Anterior cingulate cortex (tissue), 58 donors: ENCODE results near the gene TTN.

Experiments used
- DNase-seq, 58 donors: peaks; one replicate each; lab custom pipeline; 2025; lab: John Stamatoyannopoulos, UW

The TTN gene

GRCh38 chr2:178506949-178507348 is 300.3 kb downstream of the TTN start:
- no peak for DNase-seq

DNA sequence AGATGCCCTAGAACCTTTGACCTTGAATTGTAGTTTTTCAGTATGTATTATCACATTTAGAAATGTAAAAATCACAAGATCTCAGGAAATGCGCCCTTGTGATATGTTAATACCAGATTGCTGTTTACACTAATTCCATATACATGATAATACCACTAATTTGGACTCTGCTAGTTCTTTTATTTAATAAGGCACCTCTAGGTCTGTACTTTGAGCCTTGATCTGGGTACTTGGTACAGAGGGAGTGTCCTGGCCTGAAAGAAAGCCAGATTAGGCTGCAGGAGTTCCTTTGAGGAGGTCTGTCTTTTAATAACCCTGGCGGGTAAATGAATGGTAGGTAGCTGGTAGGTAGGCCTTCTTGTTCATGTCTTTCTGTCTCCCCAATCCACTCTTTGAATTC is 300.7 kb downstream of the TTN start:
- no peak for DNase-seq

GRCh38 chr2:178506101-178506500 is 301.1 kb downstream of the TTN start:
- no peak for DNase-seq

GRCh38 chr2:178502751-178503150 is 304.5 kb downstream of the TTN start:
- no peak for DNase-seq

DNA sequence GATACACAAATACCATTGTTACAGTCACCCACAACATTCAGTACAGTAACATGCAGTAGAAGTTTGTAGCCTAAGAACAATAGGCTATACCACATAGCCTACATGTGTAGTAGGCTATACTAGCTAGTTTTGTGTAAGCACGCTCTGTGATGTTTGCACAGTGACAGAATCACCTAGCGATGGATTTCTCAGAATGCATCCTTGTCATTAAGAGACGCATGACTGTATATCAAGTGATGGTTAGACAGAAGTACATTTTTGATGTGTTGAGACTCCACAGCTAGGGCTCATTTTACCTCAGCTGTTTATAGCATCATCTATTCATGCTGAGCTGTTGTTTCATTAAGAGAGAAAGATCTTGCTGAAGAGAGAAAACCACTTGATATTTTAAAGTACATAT is 307.6 kb downstream of the TTN start:
- no peak for DNase-seq

GRCh38 chr2:178498137-178498536 is 309.1 kb downstream of the TTN start:
- DNase-seq: no peak

- DNase-seq: no peak
Observed at GRCh38 chr2:178496049-178496448, 311.2 kb downstream of the TTN start.

GRCh38 chr2:178491612-178492011 is 315.6 kb downstream of the TTN start:
- DNase-seq: no peak

GRCh38 chr2:178485356-178485755 is 321.9 kb downstream of the TTN start:
- DNase-seq: no peak

DNA sequence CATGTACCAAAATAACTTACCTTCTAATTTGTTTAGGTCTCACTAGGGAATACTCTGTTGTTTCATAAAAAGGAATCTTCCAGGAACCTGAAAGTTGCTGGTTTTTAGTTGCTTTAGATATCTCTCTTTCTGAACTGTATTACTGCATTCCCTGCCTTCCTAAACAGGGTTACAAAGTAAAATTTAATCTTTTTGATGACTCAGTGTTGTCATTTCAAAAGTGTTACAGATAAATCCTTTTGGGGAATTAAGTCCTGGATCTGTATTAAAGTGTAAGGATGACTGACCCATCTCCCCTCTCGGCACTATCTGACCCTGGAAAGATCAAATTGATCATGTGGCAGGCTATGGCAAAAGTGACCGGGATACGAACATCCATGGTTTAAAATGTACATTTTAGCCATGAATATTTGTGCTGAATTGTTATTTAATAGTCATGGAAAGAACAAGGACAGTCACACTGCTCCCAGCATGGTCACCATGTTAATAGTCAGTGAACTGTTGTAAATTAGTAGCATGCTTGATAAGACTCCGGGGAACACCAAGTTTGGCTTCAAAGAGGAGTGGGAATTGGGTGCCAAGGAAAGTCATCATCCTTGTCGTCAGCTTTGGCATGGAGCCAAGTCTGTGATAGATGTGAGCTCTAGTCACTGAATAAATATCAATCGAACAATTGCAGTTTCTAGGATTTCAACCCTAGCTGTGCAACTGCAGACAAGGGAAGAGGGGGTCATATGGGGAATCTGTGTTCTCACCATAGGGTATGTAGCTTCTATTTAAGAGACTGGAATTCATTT is 322.8 kb downstream of the TTN start:
- peak in 15 of 58 donors; percentile 1 to 77 (median 13) for DNase-seq

DNA sequence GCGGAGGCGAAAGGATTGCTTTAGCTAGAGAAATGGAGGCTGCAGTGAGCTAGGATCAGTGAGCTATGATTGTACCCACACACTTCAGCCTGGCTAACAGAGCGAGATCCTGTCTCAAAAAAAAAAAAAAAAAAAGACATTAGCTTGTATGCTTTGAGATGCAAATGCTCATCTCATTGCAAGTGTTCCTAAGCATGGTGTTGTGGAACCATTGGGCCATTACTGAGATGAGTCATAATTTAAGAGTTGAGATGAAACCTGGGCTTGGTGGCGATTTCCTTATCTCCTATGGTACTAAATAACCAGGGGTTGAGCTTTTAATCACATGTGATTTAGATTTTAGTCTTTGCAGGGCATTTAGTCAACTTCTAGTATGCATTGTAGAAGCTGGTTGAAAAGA is 324.8 kb downstream of the TTN start:
- DNase-seq: no peak

DNA sequence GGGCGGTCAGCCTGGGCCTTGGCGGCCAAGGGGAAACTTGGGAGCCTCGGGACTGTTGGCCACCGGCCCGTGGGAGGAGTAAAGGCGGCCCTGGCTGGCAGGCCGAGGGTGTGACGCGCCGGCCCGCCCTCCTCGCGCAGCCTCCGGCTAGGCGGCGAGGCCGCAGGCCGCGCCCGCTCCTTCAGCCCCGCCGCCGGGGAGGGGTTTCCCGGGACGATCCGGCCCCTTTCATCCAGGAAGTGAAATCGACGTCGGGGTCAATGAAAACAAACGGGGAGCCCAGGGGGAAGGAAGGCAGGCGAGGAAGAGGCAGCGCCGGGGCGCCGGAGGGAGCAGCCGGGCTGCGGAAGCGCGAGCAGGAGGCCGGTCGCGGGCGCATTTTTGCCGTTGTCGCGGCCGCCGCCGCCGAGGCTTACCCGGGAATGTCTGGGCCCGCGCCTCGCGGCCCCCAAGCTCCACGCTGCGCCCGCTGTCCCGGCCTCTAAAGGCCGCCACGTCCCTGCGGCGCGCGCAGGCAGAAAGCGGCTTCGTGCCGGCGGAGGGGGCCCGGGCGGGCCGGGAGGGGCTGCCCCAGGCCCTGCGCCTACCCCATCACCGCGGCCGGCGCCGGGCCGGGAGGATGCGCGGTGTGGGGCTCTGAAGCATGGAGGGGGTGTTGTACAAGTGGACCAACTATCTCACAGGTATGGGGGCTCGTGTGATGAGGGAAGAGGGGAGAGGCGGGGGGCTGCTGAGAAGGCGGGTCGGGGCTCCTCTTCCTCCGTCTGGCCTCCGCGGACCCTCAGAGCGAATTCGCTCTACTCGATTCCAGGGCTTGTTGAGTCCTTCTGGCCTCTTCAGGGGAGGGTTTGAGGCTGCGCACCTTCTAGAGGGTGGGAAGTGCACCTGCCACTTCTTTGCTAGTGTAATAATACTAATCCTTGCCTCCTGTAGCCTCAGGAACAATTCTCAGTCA is 326.7 kb downstream of the TTN start, which contains the start of gene PLEKHA3:
Gene PLEKHA3 (plus strand): TSS at position 231 of the 955 bp plus-strand sequence. CDS start 413 bp downstream, at position 644.
- peak; percentile 56 to 95 (median 90) for DNase-seq

DNA sequence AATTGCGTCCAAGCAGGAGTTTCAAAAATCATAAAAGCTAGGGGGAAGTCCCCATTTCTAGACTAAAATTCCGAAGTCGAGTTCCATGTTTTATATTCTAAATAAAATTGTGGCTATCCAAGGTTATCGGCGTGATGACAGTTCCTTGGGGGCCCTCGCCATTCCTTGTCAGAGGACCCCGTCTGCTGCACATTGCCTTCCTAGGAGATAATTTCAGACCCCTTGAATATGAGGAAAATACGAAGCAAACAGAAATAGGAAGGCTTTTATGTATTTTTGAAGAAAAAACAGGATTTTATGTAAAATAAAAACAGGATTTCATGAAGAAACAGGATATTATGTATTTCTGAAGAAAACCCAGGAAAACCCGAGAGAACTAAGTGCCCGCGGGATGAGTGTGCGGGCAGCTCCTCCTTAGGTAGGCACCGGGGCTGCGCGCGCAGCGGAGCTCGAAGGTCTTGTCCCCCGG is 327.4 kb downstream of the TTN start:
- DNase-seq: no peak

DNA sequence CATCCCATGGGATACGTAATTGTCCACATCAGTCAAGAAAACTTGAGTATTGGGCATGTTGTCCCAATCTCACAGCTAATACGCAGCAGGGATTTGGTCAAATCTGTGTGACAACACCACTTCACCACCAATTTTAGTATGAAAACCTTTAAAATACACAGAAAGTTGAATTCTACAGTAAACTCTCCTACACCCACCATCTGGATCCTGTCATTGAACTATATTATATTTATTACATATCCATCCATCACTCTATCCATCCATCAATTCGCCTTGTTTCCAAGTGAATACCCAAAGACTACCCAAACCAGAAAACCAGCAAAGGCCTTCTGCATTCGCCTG is 328.0 kb downstream of the TTN start:
- DNase-seq: no peak

- peak; percentile 18 to 92 (median 82) for DNase-seq
Observed at GRCh38 chr2:178478439-178479274, 328.6 kb downstream of the TTN start, which contains the start of gene FKBP7. FKBP7 (minus strand) TSS chr2:178478600; CDS start chr2:178478499, 101 bp downstream.

DNA sequence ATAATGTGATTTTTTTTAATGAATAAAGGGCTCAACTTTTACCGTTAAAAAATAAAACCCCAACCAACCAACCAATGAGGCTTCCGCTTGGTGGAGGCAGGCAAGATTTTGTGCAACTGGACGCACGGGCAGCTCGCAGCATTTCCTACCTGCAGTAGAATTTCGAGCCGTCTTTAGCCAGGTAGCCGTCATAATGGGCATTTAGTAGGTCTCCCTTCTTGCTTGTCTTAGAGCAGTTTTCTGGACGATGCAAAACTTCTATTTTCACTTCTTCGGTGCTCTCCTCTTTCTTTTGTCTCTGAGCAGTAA is 329.1 kb downstream of the TTN start:
- DNase-seq: no peak

GRCh38 chr2:178477443-178478129 is 329.6 kb downstream of the TTN start:
- DNase-seq: no peak

DNA sequence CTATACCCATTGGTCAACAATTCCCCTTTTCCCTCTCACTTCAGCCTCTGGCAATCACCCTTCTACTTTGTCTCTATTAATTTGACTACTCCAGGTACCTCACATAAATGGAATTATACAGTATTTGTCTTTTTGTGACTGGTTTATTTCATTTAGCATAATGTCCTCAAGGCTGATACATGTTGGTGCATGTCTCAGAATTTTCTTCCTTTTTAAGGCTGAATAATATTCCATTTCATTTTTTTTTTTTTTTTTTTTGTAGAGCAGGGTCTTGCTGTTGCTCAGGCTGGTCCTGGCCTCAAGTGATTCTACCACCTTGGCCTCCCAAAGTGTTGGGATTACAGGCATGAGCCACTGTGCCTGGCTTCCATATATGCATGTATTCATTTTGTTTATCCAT is 330.7 kb downstream of the TTN start:
- no peak for DNase-seq
